Naive thymus-derived CD4-positive, alpha-beta T cell (primary cell): Measurements from ENCODE around the gene TM4SF18. TPM values are rescaled to one million over a fixed set of nuclear protein-coding genes. Genes with fewer than 3 reads are reported as not detected.

ENCODE experiments used
- ATAC-seq: fragments of 150-1000 bp; cut with Tn5 transposase; 2 replicates; pipeline ENCODE4 v1.10.0; 2021; ENCODE audit warnings: mild to moderate bottlenecking, moderate library complexity
- CTCF ChIA-PET: fragments of 350-600 bp; sonication (Branson Sonifier 250); formaldehyde crosslinking; loops from one replicate; lab custom pipeline; 2021; ENCODE audit warnings: antibody characterized with exemption; lab: Charles Lee
- POLR2A ChIA-PET: fragments of 350-600 bp; sonication (Branson Sonifier 250); formaldehyde crosslinking; loops from one replicate; lab custom pipeline; 2021; ENCODE audit warnings: antibody characterized with exemption, inconsistent platforms; lab: Charles Lee
- DNase-seq, 9 donors: peaks; one replicate each; pipeline versions ENCODE4 v3.0.0 to v3.0.0-alpha.2; 2020 to 2022; ENCODE audit warnings: mixed read lengths in 1 of 9
- H3K27ac ChIP-seq: one replicate; pipeline ENCODE4 v1.7.0; 2013; ENCODE audit warnings: mild to moderate bottlenecking, low read depth, low read length, moderate library complexity
- H3K27me3 ChIP-seq, 2 donors: one replicate each; pipeline ENCODE4 v1.7.0; 2013; ENCODE audit warnings: low read length in 2 of 2, mild to moderate bottlenecking in 2 of 2, moderate library complexity in 2 of 2; ENCODE audit not compliant: control insufficient read depth in 2 of 2, insufficient read depth in 2 of 2
- H3K36me3 ChIP-seq, 3 experiments: 1 replicate in 2 of 3; 2 replicates in 1 of 3; pipeline ENCODE4 v1.7.0; 2013; ENCODE audit warnings: low read length in 3 of 3, mild to moderate bottlenecking in 3 of 3, moderate library complexity in 1 of 3; ENCODE audit not compliant: insufficient read depth in 3 of 3, control insufficient read depth in 2 of 3
- H3K4me1 ChIP-seq, 2 donors: one replicate each; pipeline ENCODE4 v1.7.0; 2013; ENCODE audit warnings: low read length in 2 of 2, mild to moderate bottlenecking in 2 of 2, moderate library complexity in 1 of 2; ENCODE audit not compliant: control insufficient read depth in 2 of 2, insufficient read depth in 2 of 2
- H3K4me3 ChIP-seq: 2 replicates; pipeline ENCODE4 v1.7.0; 2013; ENCODE audit warnings: mild to moderate bottlenecking, low read length
- H3K9me3 ChIP-seq, 3 experiments: 1 replicate in 2 of 3; 2 replicates in 1 of 3; pipeline ENCODE4 v1.7.0; 2013; ENCODE audit warnings: low read length in 3 of 3; ENCODE audit not compliant: control insufficient read depth in 2 of 3
- H3K27ac Mint-ChIP-seq, 9 donors: one replicate each; pipeline ENCODE4 v1.8.0; 2020 to 2022; ENCODE audit warnings: mixed read lengths in 9 of 9, mild to moderate bottlenecking in 8 of 9, moderate library complexity in 5 of 9, inconsistent platforms in 2 of 9
- H3K27me3 Mint-ChIP-seq, 5 donors: one replicate each; pipeline ENCODE4 v1.8.0; 2021 to 2022; ENCODE audit warnings: mixed read lengths in 5 of 5, mild to moderate bottlenecking in 1 of 5
- H3K36me3 Mint-ChIP-seq, 5 donors: one replicate each; pipeline ENCODE4 v1.8.0; 2020 to 2022; ENCODE audit warnings: mixed read lengths in 5 of 5, mild to moderate bottlenecking in 3 of 5, inconsistent platforms in 1 of 5
- H3K4me1 Mint-ChIP-seq, 7 donors: one replicate each; pipeline ENCODE4 v1.8.0; 2020 to 2022; ENCODE audit warnings: mixed read lengths in 7 of 7, mild to moderate bottlenecking in 3 of 7, inconsistent platforms in 1 of 7
- H3K4me3 Mint-ChIP-seq, 10 donors: one replicate each; pipeline ENCODE4 v1.8.0; 2020 to 2022; ENCODE audit warnings: mild to moderate bottlenecking in 10 of 10, mixed read lengths in 10 of 10, moderate library complexity in 6 of 10, inconsistent platforms in 2 of 10
- H3K9me3 Mint-ChIP-seq, 11 donors: one replicate each; pipeline ENCODE4 v1.8.0; 2020 to 2022; ENCODE audit warnings: mixed read lengths in 11 of 11, mild to moderate bottlenecking in 4 of 11, inconsistent platforms in 1 of 11, moderate library complexity in 1 of 11
- intact Hi-C, 2 donors: fragments of 100-400 bp; cut with micrococcal nuclease; formaldehyde crosslinking; loops; one replicate each; pipeline ENCODE4 v1.15.1; 2023
- polyA plus RNA-seq, 2 donors: library from polyadenylated mRNA; unstranded; fragments of 300-500 nt; fragmentation: Illumina TruSeq; gene quantifications; one replicate each; pipeline ENCODE4 v1.2.3, GENCODE V29; 2021
- total RNA-seq, 6 experiments: library from RNA in 5 of 6; stranded (reverse) in 5 of 6; gene quantifications; 1 replicate in 5 of 6; 2 replicates in 1 of 6; pipeline ENCODE4 v1.2.3 and lab custom pipeline; 2021 to 2026

The TM4SF18 gene
- total and polyA plus RNA-seq, 7 experiments from 2014 or later, result not detected

GRCh38 chr3:149307435-149307783, 26.0 kb downstream of the TM4SF18 start:
- no peak for DNase-seq
- no peaks in the 10 kb centered on the region for H3K36me3 Mint-ChIP-seq
- ChIA-PET POLR2A (no interaction called here), CTCF (no interaction called here)
- H3K27ac Mint-ChIP-seq, result no peak overlapping the region
- H3K27me3 Mint-ChIP-seq, result peaks cover 14 to 46% (median 40%) of the 10 kb centered on the region in 5 donors
- H3K9me3 ChIP-seq, result no peaks in the 10 kb centered on the region
- no peaks in the 10 kb centered on the region for H3K4me1 Mint-ChIP-seq
- no peaks in the 10 kb centered on the region for H3K27me3 ChIP-seq
- ATAC-seq, result no peak
- H3K4me1 ChIP-seq, result no peaks in the 10 kb centered on the region
- H3K4me3 Mint-ChIP-seq, result no peak overlapping the region
- H3K4me3 ChIP-seq, result no peak overlapping the region
- peaks cover 0 to 5% (median 0%) of the 10 kb centered on the region in 11 donors for H3K9me3 Mint-ChIP-seq
- H3K36me3 ChIP-seq, result no peaks in the 10 kb centered on the region
- no peak overlapping the region for H3K27ac ChIP-seq
- intact Hi-C loops, result no loop called here

GRCh38 chr3:149306751-149307434, 26.5 kb downstream of the TM4SF18 start:
- intact Hi-C loops, result no loop called here
- ATAC-seq, result no peak
- no peaks in the 10 kb centered on the region for H3K4me1 ChIP-seq
- no peaks in the 10 kb centered on the region for H3K9me3 ChIP-seq
- H3K27me3 Mint-ChIP-seq, result peaks cover 14 to 46% (median 35%) of the 10 kb centered on the region in 5 donors
- H3K4me1 Mint-ChIP-seq, result no peaks in the 10 kb centered on the region
- no peak for DNase-seq
- H3K27ac Mint-ChIP-seq, result no peak overlapping the region
- H3K36me3 ChIP-seq, result no peaks in the 10 kb centered on the region
- H3K36me3 Mint-ChIP-seq, result no peaks in the 10 kb centered on the region
- H3K4me3 Mint-ChIP-seq, result no peak overlapping the region
- no peaks in the 10 kb centered on the region for H3K27me3 ChIP-seq
- H3K9me3 Mint-ChIP-seq, result peaks cover 0 to 5% (median 0%) of the 10 kb centered on the region in 11 donors
- no peak overlapping the region for H3K4me3 ChIP-seq
- CTCF ChIA-PET, result no interaction called here
- POLR2A ChIA-PET, result no interaction called here
- no peak overlapping the region for H3K27ac ChIP-seq

- Mint-ChIP-seq H3K9me3 (peaks cover 0 to 5% (median 0%) of the 10 kb centered on the region in 11 donors), H3K27ac (no peak overlapping the region), H3K27me3 (peaks cover 14 to 49% (median 31%) of the 10 kb centered on the region in 5 donors), H3K36me3 (no peaks in the 10 kb centered on the region), H3K4me3 (no peak overlapping the region), H3K4me1 (no peaks in the 10 kb centered on the region)
- H3K4me1 ChIP-seq, result no peaks in the 10 kb centered on the region
- ChIA-PET POLR2A (no interaction called here), CTCF (no interaction called here)
- H3K4me3 ChIP-seq, result no peak overlapping the region
- DNase-seq (no peak), ATAC-seq (no peak)
- no peaks in the 10 kb centered on the region for H3K9me3 ChIP-seq
- H3K27me3 ChIP-seq, result no peaks in the 10 kb centered on the region
- intact Hi-C loops, result no loop called here
- no peak overlapping the region for H3K27ac ChIP-seq
- H3K36me3 ChIP-seq, result no peaks in the 10 kb centered on the region
Observed at GRCh38 chr3:149305376-149305775, 28.1 kb downstream of the TM4SF18 start.

- H3K9me3 ChIP-seq, result no peaks in the 10 kb centered on the region
- DNase-seq, result no peak
- no peak overlapping the region for H3K4me3 ChIP-seq
- H3K27me3 ChIP-seq, result no peaks in the 10 kb centered on the region
- peak; percentile 41 for ATAC-seq
- POLR2A ChIA-PET, result no interaction called here
- peaks cover 0 to 5% (median 0%) of the 10 kb centered on the region in 11 donors for H3K9me3 Mint-ChIP-seq
- no peaks in the 10 kb centered on the region for H3K36me3 ChIP-seq
- no peak overlapping the region for H3K4me3 Mint-ChIP-seq
- H3K27ac Mint-ChIP-seq, result no peak overlapping the region
- peaks cover 11 to 44% (median 13%) of the 10 kb centered on the region in 5 donors for H3K27me3 Mint-ChIP-seq
- H3K27ac ChIP-seq, result no peak overlapping the region
- no peaks in the 10 kb centered on the region for H3K4me1 Mint-ChIP-seq
- intact Hi-C loops, result no loop called here
- no peaks in the 10 kb centered on the region for H3K4me1 ChIP-seq
- H3K36me3 Mint-ChIP-seq, result no peaks in the 10 kb centered on the region
- CTCF ChIA-PET, result no interaction called here
Observed at GRCh38 chr3:149299938-149300801, 33.3 kb downstream of the TM4SF18 start.

GRCh38 chr3:149296972-149297371, 36.5 kb downstream of the TM4SF18 start:
- Histone ChIP-seq H3K4me3 (no peak overlapping the region), H3K27ac (no peak overlapping the region), H3K4me1 (no peaks in the 10 kb centered on the region), H3K36me3 (no peaks in the 10 kb centered on the region), H3K27me3 (no peaks in the 10 kb centered on the region), H3K9me3 (no peaks in the 10 kb centered on the region)
- Mint-ChIP-seq H3K36me3 (no peaks in the 10 kb centered on the region), H3K4me1 (peaks cover 0 to 5% (median 0%) of the 10 kb centered on the region in 7 donors), H3K27me3 (peaks cover 0 to 16% (median 4%) of the 10 kb centered on the region in 5 donors), H3K4me3 (no peak overlapping the region), H3K9me3 (no peaks in the 10 kb centered on the region), H3K27ac (no peak overlapping the region)
- POLR2A ChIA-PET, result no interaction called here
- ATAC-seq, result no peak
- CTCF ChIA-PET, result no interaction called here
- intact Hi-C loops, result no loop called here
- DNase-seq, result no peak

- no peaks in the 10 kb centered on the region for H3K9me3 ChIP-seq
- intact Hi-C loops, result no loop called here
- ChIA-PET CTCF (no interaction called here), POLR2A (no interaction called here)
- H3K4me1 ChIP-seq, result no peaks in the 10 kb centered on the region
- no peaks in the 10 kb centered on the region for H3K27me3 ChIP-seq
- no peak for ATAC-seq
- no peak overlapping the region for H3K4me3 Mint-ChIP-seq
- H3K27ac ChIP-seq, result no peak overlapping the region
- H3K9me3 Mint-ChIP-seq, result no peaks in the 10 kb centered on the region
- H3K27ac Mint-ChIP-seq, result no peak overlapping the region
- H3K4me1 Mint-ChIP-seq, result peaks cover 0 to 5% (median 0%) of the 10 kb centered on the region in 7 donors
- H3K36me3 Mint-ChIP-seq, result no peaks in the 10 kb centered on the region
- no peaks in the 10 kb centered on the region for H3K36me3 ChIP-seq
- DNase-seq, result no peak
- H3K4me3 ChIP-seq, result no peak overlapping the region
- peaks cover 0 to 8% (median 0%) of the 10 kb centered on the region in 5 donors for H3K27me3 Mint-ChIP-seq
Observed at GRCh38 chr3:149292666-149293065, 40.8 kb downstream of the TM4SF18 start.
